ENCODE results near the gene ULK1.

GRCh38 chr12:131895640-131896079 lies 1.2 kb downstream of the ULK1 start:
- no peak for TF ChIP-seq POLR2A (IDR thresholded peaks at IDR 0.05)
- no peak for TF ChIP-seq CTCF (IDR thresholded peaks at IDR 0.05)

All from esophagus squamous epithelium (tissue), 4 donors.